HL-60 (cell line): ENCODE results near the gene PLD6.

Source experiments
- GABPA ChIP-seq: IDR thresholded peaks from 2 replicates; pipeline ENCODE4 v1.6.1; 2012; ENCODE audit warnings: low read depth
- SPI1 ChIP-seq: IDR thresholded peaks from 2 replicates; pipeline ENCODE4 v1.6.1; 2012; ENCODE audit warnings: low read depth, mild to moderate bottlenecking, borderline replicate concordance
- TF ChIP-seq, protein P1 (sequence below): IDR thresholded peaks from one replicate; pipeline ENCODE4 v1.5.1; 2011; ENCODE audit warnings: low read length, control low read depth, inconsistent platforms; ENCODE audit not compliant: insufficient read depth
- TF ChIP-seq, protein P2 (sequence below): IDR thresholded peaks from 2 replicates; pipeline ENCODE4 v1.6.1; 2012; ENCODE audit warnings: low read depth; ENCODE audit not compliant: insufficient replicate concordance

DNA sequence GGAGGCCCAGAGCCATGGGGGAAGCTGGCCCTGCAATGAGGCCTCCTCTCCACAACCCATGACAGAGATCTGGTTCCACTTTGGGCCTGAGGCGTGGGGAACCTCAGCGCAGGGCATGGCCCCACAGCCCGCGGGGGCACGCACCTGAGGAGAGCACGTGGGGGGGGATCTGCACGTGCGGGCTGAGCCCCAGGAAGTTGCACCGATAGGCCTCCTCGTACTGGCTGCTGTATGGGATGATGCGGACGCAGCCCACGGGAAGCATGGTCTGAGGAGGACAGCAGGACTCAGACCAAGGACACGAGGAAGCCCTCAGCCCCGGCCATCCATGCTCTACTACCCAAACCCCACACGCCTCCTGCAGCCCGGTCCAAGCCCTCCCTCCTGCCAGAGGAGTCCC lies 10.1 kb upstream of the PLD6 start:
- TF ChIP-seq, protein P1, sequence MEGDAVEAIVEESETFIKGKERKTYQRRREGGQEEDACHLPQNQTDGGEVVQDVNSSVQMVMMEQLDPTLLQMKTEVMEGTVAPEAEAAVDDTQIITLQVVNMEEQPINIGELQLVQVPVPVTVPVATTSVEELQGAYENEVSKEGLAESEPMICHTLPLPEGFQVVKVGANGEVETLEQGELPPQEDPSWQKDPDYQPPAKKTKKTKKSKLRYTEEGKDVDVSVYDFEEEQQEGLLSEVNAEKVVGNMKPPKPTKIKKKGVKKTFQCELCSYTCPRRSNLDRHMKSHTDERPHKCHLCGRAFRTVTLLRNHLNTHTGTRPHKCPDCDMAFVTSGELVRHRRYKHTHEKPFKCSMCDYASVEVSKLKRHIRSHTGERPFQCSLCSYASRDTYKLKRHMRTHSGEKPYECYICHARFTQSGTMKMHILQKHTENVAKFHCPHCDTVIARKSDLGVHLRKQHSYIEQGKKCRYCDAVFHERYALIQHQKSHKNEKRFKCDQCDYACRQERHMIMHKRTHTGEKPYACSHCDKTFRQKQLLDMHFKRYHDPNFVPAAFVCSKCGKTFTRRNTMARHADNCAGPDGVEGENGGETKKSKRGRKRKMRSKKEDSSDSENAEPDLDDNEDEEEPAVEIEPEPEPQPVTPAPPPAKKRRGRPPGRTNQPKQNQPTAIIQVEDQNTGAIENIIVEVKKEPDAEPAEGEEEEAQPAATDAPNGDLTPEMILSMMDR, result no peak
- TF ChIP-seq GABPA (no peak), SPI1 (no peak)
- TF ChIP-seq, protein P2, sequence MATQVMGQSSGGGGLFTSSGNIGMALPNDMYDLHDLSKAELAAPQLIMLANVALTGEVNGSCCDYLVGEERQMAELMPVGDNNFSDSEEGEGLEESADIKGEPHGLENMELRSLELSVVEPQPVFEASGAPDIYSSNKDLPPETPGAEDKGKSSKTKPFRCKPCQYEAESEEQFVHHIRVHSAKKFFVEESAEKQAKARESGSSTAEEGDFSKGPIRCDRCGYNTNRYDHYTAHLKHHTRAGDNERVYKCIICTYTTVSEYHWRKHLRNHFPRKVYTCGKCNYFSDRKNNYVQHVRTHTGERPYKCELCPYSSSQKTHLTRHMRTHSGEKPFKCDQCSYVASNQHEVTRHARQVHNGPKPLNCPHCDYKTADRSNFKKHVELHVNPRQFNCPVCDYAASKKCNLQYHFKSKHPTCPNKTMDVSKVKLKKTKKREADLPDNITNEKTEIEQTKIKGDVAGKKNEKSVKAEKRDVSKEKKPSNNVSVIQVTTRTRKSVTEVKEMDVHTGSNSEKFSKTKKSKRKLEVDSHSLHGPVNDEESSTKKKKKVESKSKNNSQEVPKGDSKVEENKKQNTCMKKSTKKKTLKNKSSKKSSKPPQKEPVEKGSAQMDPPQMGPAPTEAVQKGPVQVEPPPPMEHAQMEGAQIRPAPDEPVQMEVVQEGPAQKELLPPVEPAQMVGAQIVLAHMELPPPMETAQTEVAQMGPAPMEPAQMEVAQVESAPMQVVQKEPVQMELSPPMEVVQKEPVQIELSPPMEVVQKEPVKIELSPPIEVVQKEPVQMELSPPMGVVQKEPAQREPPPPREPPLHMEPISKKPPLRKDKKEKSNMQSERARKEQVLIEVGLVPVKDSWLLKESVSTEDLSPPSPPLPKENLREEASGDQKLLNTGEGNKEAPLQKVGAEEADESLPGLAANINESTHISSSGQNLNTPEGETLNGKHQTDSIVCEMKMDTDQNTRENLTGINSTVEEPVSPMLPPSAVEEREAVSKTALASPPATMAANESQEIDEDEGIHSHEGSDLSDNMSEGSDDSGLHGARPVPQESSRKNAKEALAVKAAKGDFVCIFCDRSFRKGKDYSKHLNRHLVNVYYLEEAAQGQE, result no peak
